ENCODE results near the gene FOLR3. TPM values are rescaled to one million over a fixed set of nuclear protein-coding genes. Genes with fewer than 3 reads are reported as not detected.

Gene FOLR3
- total and polyA plus RNA-seq, 2 of the 4 experiments (the other 2 are of a cell fraction) = 0.29 to 0.36 TPM

GRCh38 chr11:72102946-72103753 lies 32.4 kb upstream of the FOLR3 start, which contains the start of gene LAMTOR1:
Gene LAMTOR1 (minus strand): TSS chr11:72103297. CDS start chr11:72103224, 73 bp downstream.
- Histone ChIP-seq H3K4me2 (ENCODE audit: low read depth, low read length) (peak within 1 kb of the TSS; percentile 98), H3K23ac (ENCODE audit: low read depth, low read length) (peak within 1 kb of the TSS; percentile 97), H2BK120ac (ENCODE audit: low read depth, low read length) (peak within 1 kb of the TSS; percentile 74), H2AFZ (replicated peaks; ENCODE audit: low read length, poor library complexity) (peak within 1 kb of the TSS; percentile 95), H4K20me1 (ENCODE audit: insufficient read depth, low read length) (no peaks in the 10 kb centered on the region; the same call in 1 of the 2 replicates), H3K36me3 (ENCODE audit: control insufficient read depth, insufficient read depth, low read length) (peaks cover 20% of the 10 kb centered on the region), H3K9me3 (ENCODE audit: control insufficient read depth, insufficient read depth, low read length) (no peaks in the 10 kb centered on the region), H3K9me1 (ENCODE audit: insufficient read depth, low read length) (peaks cover 39% of the 10 kb centered on the region), H3K79me1 (ENCODE audit: low read depth in 1 of 2, low read length in 2 of 2) (peaks cover 34 to 56% of the 10 kb centered on the region in 2 experiments), H3K56ac (ENCODE audit: extremely low read depth, insufficient read depth, low read length) (peak within 1 kb of the TSS; percentile 90), H3K27me3 (ENCODE audit: control insufficient read depth, insufficient read depth, low read length) (no peaks in the 10 kb centered on the region), H2AK9ac (replicated peaks; ENCODE audit: low read depth, low read length, poor library complexity) (peak within 1 kb of the TSS; percentile 99), H3K9ac (ENCODE audit: low read depth, low read length) (peak within 1 kb of the TSS; percentile 89), H3K27ac (ENCODE audit: insufficient read depth, low read length) (peak within 1 kb of the TSS; percentile 94), H2BK5ac (ENCODE audit: low read depth, low read length, poor library complexity, severe bottlenecking) (peak within 1 kb of the TSS; percentile 90), H3K4me3 (ENCODE audit: insufficient read depth, low read depth, low read length) (peak within 1 kb of the TSS; percentile 75), H2BK20ac (ENCODE audit: low read depth, low read length) (peak within 1 kb of the TSS; percentile 36; the same call in 1 of the 2 replicates), H3K14ac (replicated peaks; ENCODE audit: low read depth, low read length) (peak within 1 kb of the TSS; percentile 99), H3K18ac (ENCODE audit: low read depth, low read length) (peak within 1 kb of the TSS; percentile 53), H4K91ac (ENCODE audit: insufficient read depth, low read depth, low read length) (peak within 1 kb of the TSS; percentile 91), H2AK5ac (ENCODE audit: low read depth, low read length) (peak within 1 kb of the TSS; percentile 96), H4K8ac (ENCODE audit: low read depth in 2 of 2, low read length in 2 of 2) (peak within 1 kb of the TSS; percentile 86 to 100), H2BK15ac (ENCODE audit: low read depth, low read length) (peak within 1 kb of the TSS; percentile 37; the same call in 2 of the 3 replicates), H3K4me1 (ENCODE audit: control insufficient read depth, insufficient read depth, low read length) (peaks cover 10% of the 10 kb centered on the region), H4K5ac (ENCODE audit: low read depth, low read length) (peak within 1 kb of the TSS; percentile 94), H3K4ac (ENCODE audit: low read depth, low read length) (peak within 1 kb of the TSS; percentile 98)
- WGBS, 2 experiments (ENCODE audit: extremely low coverage in 2 of 2, insufficient read length in 1 of 2) = 6% methylated on average over 28 of the region's 64 CpGs; no CpG with 5 or more reads in 1 of the 2 experiments
- ATAC-seq (ENCODE audit: low read depth) (peak; percentile 95), DNase-seq (peak; percentile 99)
- in situ Hi-C loops (cut with MboI; ENCODE audit: low sequenced_read_pairs) = no loop called here
- dilution Hi-C loops (cut with HindIII; ENCODE audit: low sequenced_read_pairs, unreplicated experiment) = no loop called here
- intact Hi-C loops (cut with micrococcal nuclease) = loop anchor here (1.0 to 5.0 kb wide), 4 partner anchors 78 to 331 kb away; partner anchors contain the start of gene CLPB
- CTCF ChIA-PET = interaction anchor here (0.6 to 2.3 kb wide), 2 partner anchors 12 to 69 kb away, joined by 3 to 10 read pairs; no protein-coding TSS in a partner anchor
- POLR2A ChIA-PET (ENCODE audit: unreplicated experiment) = interaction anchor here (1.3 kb wide), 1 partner anchor 9 kb away, joined by 4 read pairs; the partner anchor contains the start of gene ANAPC15
- TSS peak; percentile 70 for BruUV-seq (replicated peaks)
- TF ChIP-seq, protein P1, sequence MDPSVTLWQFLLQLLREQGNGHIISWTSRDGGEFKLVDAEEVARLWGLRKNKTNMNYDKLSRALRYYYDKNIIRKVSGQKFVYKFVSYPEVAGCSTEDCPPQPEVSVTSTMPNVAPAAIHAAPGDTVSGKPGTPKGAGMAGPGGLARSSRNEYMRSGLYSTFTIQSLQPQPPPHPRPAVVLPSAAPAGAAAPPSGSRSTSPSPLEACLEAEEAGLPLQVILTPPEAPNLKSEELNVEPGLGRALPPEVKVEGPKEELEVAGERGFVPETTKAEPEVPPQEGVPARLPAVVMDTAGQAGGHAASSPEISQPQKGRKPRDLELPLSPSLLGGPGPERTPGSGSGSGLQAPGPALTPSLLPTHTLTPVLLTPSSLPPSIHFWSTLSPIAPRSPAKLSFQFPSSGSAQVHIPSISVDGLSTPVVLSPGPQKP (IDR thresholded peaks at IDR 0.05; ENCODE audit: borderline replicate concordance, low read depth, low read length) = no peak
- no peak for TF ChIP-seq MAFK (IDR thresholded peaks at IDR 0.05; ENCODE audit: low read depth, low read length)
- TF ChIP-seq, protein P2, sequence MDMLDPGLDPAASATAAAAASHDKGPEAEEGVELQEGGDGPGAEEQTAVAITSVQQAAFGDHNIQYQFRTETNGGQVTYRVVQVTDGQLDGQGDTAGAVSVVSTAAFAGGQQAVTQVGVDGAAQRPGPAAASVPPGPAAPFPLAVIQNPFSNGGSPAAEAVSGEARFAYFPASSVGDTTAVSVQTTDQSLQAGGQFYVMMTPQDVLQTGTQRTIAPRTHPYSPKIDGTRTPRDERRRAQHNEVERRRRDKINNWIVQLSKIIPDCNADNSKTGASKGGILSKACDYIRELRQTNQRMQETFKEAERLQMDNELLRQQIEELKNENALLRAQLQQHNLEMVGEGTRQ (IDR thresholded peaks at IDR 0.05; ENCODE audit: low read depth, low read length) = peak; percentile 99
- TF ChIP-seq CTCF (conservative IDR thresholded peaks at IDR 0.05; ENCODE audit: low read depth, low read length) = peak; percentile 48
- peak; percentile 84; the same call in 1 of the 2 replicates for TF ChIP-seq FOS (IDR thresholded peaks at IDR 0.05; ENCODE audit: low read depth, low read length)
- no peak for TF ChIP-seq RFX5 (IDR thresholded peaks at IDR 0.05; ENCODE audit: low read depth, low read length)
- TF ChIP-seq POLR2A (IDR thresholded peaks at IDR 0.05; ENCODE audit: low read depth, low read length) = peak; percentile 93
- no peak for TF ChIP-seq NFE2L2 (IDR thresholded peaks at IDR 0.05; ENCODE audit: low read depth, low read length)
- peak; percentile 97 for TF ChIP-seq BHLHE40 (IDR thresholded peaks at IDR 0.05; ENCODE audit: low read depth, low read length)
- no peak for TF ChIP-seq CEBPB (IDR thresholded peaks at IDR 0.05; ENCODE audit: low read depth, low read length)
- peak; percentile 37 for TF ChIP-seq RAD21 (IDR thresholded peaks at IDR 0.05; ENCODE audit: low read length)
- peak; percentile 90 for TF ChIP-seq MAZ (IDR thresholded peaks at IDR 0.05; ENCODE audit: borderline replicate concordance, low read depth, low read length)
- TF ChIP-seq CHD1 (IDR thresholded peaks at IDR 0.05; ENCODE audit: low read depth, low read length) = no peak

Data from IMR-90 (cell line).